A549 (cell line): Measurements from ENCODE around the gene SLC9A3. TPM values are rescaled to one million over a fixed set of nuclear protein-coding genes. Genes with fewer than 3 reads are reported as not detected.

Experiments
- ATAC-seq, 2 experiments: fragments of 200-7000 bp in 1 of 2; fragments of >200 bp in 1 of 2; cut with Nextera tagmentation in 1 of 2; cut with Tn5 transposase in 1 of 2; 3 replicates each; pipeline versions ENCODE4 v1.8.0 to v1.9.1; 2018 to 2020; ENCODE audit warnings: mild to moderate bottlenecking in 1 of 2, moderate library complexity in 1 of 2
- CTCF ChIA-PET: fragments of 300-600 bp; sonication (Branson Sonifier 250); formaldehyde crosslinking; extraction: SDS; loops from one replicate; lab custom pipeline; 2021; ENCODE audit warnings: antibody characterized with exemption, inconsistent platforms; lab: Yijun Ruan, JAX
- POLR2A ChIA-PET: fragments of 350-600 bp; formaldehyde crosslinking; extraction: SDS; loops from one replicate; lab custom pipeline; 2021; ENCODE audit warnings: antibody characterized with exemption, inconsistent platforms; lab: Yijun Ruan, JAX
- DNase-seq, 2 experiments: peaks; one replicate each; pipeline versions ENCODE4 v3.0.0 to v3.0.0-alpha.2; 2011 to 2016; ENCODE audit warnings: low read depth in 1 of 2, low spot score in 1 of 2
- FAIRE-seq: peaks from 2 replicates; lab custom pipeline; 2011; peaks lifted over from hg19 to GRCh38; lab: Jason Lieb, UNC
- H3K27ac ChIP-seq, 2 experiments: fragments of >200 bp; sonication (Bioruptor Twin); formaldehyde crosslinking; 3 replicates each; pipeline ENCODE4 v1.5.1; 2016 to 2017
- H3K4me1 ChIP-seq: fragments of >200 bp; sonication (Bioruptor Twin); formaldehyde crosslinking; 3 replicates; pipeline ENCODE4 v1.6.1; 2016
- H3K4me2 ChIP-seq: fragments of >200 bp; sonication (Bioruptor Twin); formaldehyde crosslinking; 3 replicates; pipeline ENCODE4 v1.6.1; 2016
- H3K4me3 ChIP-seq: fragments of >200 bp; sonication (Bioruptor Twin); formaldehyde crosslinking; 3 replicates; pipeline ENCODE4 v1.5.1; 2016
- H3K9me3 ChIP-seq: fragments of >200 bp; sonication (Bioruptor Twin); formaldehyde crosslinking; 3 replicates; pipeline ENCODE4 v1.6.1; 2016
- ATOH8 ChIP-seq: fragments of 250-450 bp; sonication (Bioruptor Pico); IDR thresholded peaks from 2 replicates; pipeline ENCODE4 v1.5.0; 2020; ENCODE audit warnings: low read depth, mild to moderate bottlenecking, moderate library complexity
- BCL3 ChIP-seq: fragments of >200 bp; sonication (Bioruptor Twin); formaldehyde crosslinking; IDR thresholded peaks from 3 replicates; pipeline ENCODE4 v1.6.1; 2016
- BHLHE40 ChIP-seq: IDR thresholded peaks from 2 replicates; pipeline ENCODE4 v1.6.1; 2012; ENCODE audit warnings: low read depth, low read length, inconsistent platforms
- CBX8 ChIP-seq: fragments of 200-600 bp; sonication (generic); IDR thresholded peaks from 2 replicates; pipeline ENCODE4 v1.6.1; 2016
- CHD2 ChIP-seq: fragments of 150-350 bp; IDR thresholded peaks from 2 replicates; pipeline ENCODE4 v1.6.1; 2014; ENCODE audit warnings: low read length; ENCODE audit not compliant: partially characterized antibody
- E2F6 ChIP-seq: IDR thresholded peaks from 2 replicates; pipeline ENCODE4 v1.6.1; 2012; ENCODE audit warnings: low read depth, borderline replicate concordance
- EHMT2 ChIP-seq: fragments of 200-600 bp; sonication (generic); IDR thresholded peaks from 2 replicates; pipeline ENCODE4 v1.6.1; 2016; ENCODE audit warnings: antibody characterized with exemption, low read depth, mild to moderate bottlenecking, moderate library complexity
- HDAC2 ChIP-seq: fragments of 200-600 bp; sonication (generic); IDR thresholded peaks from 2 replicates; pipeline ENCODE4 v1.6.1; 2016
- HES2 ChIP-seq: fragments of >200 bp; sonication (Bioruptor Twin); formaldehyde crosslinking; IDR thresholded peaks from 2 replicates; pipeline ENCODE4 v1.6.1; 2016
- HEYL ChIP-seq: fragments of 250-450 bp; sonication (Bioruptor Pico); IDR thresholded peaks from 2 replicates; pipeline ENCODE4 v1.8.0; 2021; ENCODE audit warnings: mild to moderate bottlenecking, moderate library complexity
- HMGXB4 ChIP-seq: fragments of 250-450 bp; sonication (Bioruptor Pico); IDR thresholded peaks from 2 replicates; pipeline ENCODE4 v1.5.0; 2021; ENCODE audit warnings: mild to moderate bottlenecking, moderate library complexity, borderline replicate concordance
- HOXA7 ChIP-seq: fragments of 250-450 bp; sonication (Bioruptor Pico); IDR thresholded peaks from 2 replicates; pipeline ENCODE4 v1.5.0; 2020; ENCODE audit warnings: mild to moderate bottlenecking, moderate library complexity
- HOXB13 ChIP-seq: fragments of 250-450 bp; sonication (Bioruptor Pico); IDR thresholded peaks from 2 replicates; pipeline ENCODE4 v1.5.0; 2020; ENCODE audit warnings: low read depth, mild to moderate bottlenecking, moderate library complexity
- JUN ChIP-seq, 2 experiments: fragments of >200 bp; sonication (Bioruptor Twin); formaldehyde crosslinking; IDR thresholded peaks; 2 replicates in 1 of 2; 3 replicates in 1 of 2; pipeline ENCODE4 v1.6.1; 2016 to 2017
- KDM1A ChIP-seq: fragments of 200-600 bp; sonication (generic); IDR thresholded peaks from 2 replicates; pipeline ENCODE4 v1.6.1; 2016; ENCODE audit warnings: low read depth, mild to moderate bottlenecking
- KDM5A ChIP-seq: fragments of 200-600 bp; sonication (generic); IDR thresholded peaks from 2 replicates; pipeline ENCODE4 v1.6.1; 2016; ENCODE audit warnings: antibody characterized with exemption, mild to moderate bottlenecking
- MAFK ChIP-seq: fragments of 450-650 bp; IDR thresholded peaks from 2 replicates; pipeline ENCODE4 v1.6.1; 2014; ENCODE audit not compliant: partially characterized antibody
- MAX ChIP-seq: IDR thresholded peaks from 2 replicates; pipeline ENCODE4 v1.6.1; 2012
- MYC ChIP-seq: IDR thresholded peaks from 2 replicates; pipeline ENCODE4 v1.6.1; 2012; ENCODE audit warnings: mild to moderate bottlenecking, inconsistent platforms, low read length, improper control_type of control experiment, borderline replicate concordance
- NFE2L2 ChIP-seq: fragments of 150-350 bp; conservative IDR thresholded peaks from 2 replicates; pipeline ENCODE4 v1.6.1; 2014; ENCODE audit warnings: low read length
- PHF8 ChIP-seq: fragments of 200-600 bp; sonication (generic); IDR thresholded peaks from 2 replicates; pipeline ENCODE4 v1.6.1; 2016; ENCODE audit warnings: low read depth, mild to moderate bottlenecking, antibody characterized with exemption, moderate library complexity, borderline replicate concordance
- POLR2A ChIP-seq: IDR thresholded peaks from 2 replicates; pipeline ENCODE4 v1.6.1; 2012; ENCODE audit warnings: mild to moderate bottlenecking, low read length
- POLR2AphosphoS2 ChIP-seq: conservative IDR thresholded peaks from 2 replicates; pipeline ENCODE4 v1.6.1; 2012; ENCODE audit warnings: low read length, improper control_type of control experiment, inconsistent platforms
- RAD21 ChIP-seq, 2 experiments: fragments of >200 bp in 1 of 2; sonication (Bioruptor Twin) in 1 of 2; formaldehyde crosslinking in 1 of 2; IDR thresholded peaks in 1 of 2; conservative IDR thresholded peaks in 1 of 2; 2 replicates in 1 of 2; 3 replicates in 1 of 2; pipeline ENCODE4 v1.6.1; 2012 to 2018; ENCODE audit warnings: inconsistent platforms in 1 of 2
- RCOR1 ChIP-seq: fragments of 150-350 bp; IDR thresholded peaks from 2 replicates; pipeline ENCODE4 v1.6.1; 2014; ENCODE audit warnings: antibody characterized with exemption, low read length, low read depth
- RFX5 ChIP-seq: fragments of 450-650 bp; IDR thresholded peaks from 2 replicates; pipeline ENCODE4 v1.7.1; 2014; ENCODE audit warnings: antibody characterized with exemption, mild to moderate bottlenecking, moderate library complexity
- RNF2 ChIP-seq: fragments of 200-600 bp; sonication (generic); IDR thresholded peaks from 2 replicates; pipeline ENCODE4 v1.6.1; 2016; ENCODE audit warnings: low read depth, mild to moderate bottlenecking, antibody characterized with exemption, moderate library complexity, borderline replicate concordance
- SMC3 ChIP-seq: fragments of >200 bp; sonication (Bioruptor Twin); formaldehyde crosslinking; IDR thresholded peaks from 3 replicates; pipeline ENCODE4 v1.6.1; 2018; ENCODE audit warnings: inconsistent platforms
- TFCP2L1 ChIP-seq: fragments of 250-450 bp; sonication (Bioruptor Pico); IDR thresholded peaks from 2 replicates; pipeline ENCODE4 v1.5.0; 2021; ENCODE audit warnings: mild to moderate bottlenecking
- TP53 ChIP-seq: fragments of 250-450 bp; sonication (Bioruptor Pico); IDR thresholded peaks from 2 replicates; pipeline ENCODE4 v1.5.0; 2021; ENCODE audit warnings: mild to moderate bottlenecking, moderate library complexity
- ZC3H11A ChIP-seq: fragments of 450-650 bp; IDR thresholded peaks from 2 replicates; pipeline ENCODE4 v1.6.1; 2014; ENCODE audit warnings: antibody characterized with exemption, mild to moderate bottlenecking
- WGBS: methylation state at CpG from one replicate; pipeline ENCODE4 v1.1.6; 2017; ENCODE audit errors: missing lambda C conversion rate; 5-methylcytosine and 5-hydroxymethylcytosine counted together
- polyA plus RNA-seq, 4 experiments: library from polyadenylated mRNA; depleted of rRNA in 3 of 4; stranded (reverse); fragments of >200 nt; fragmentation: RNase III in 1 of 4; extraction: RNeasy Plus Mini Kit Qiagen cat#74134 plus additional on column Dnase treatment in 1 of 4; gene quantifications; 2 replicates in 3 of 4; 3 replicates in 1 of 4; pipeline ENCODE4 v1.2.3, GENCODE V29; 2011 to 2017

The SLC9A3 gene
- polyA plus RNA-seq, 2 of the 4 experiments (the other 2 are of a cell fraction) = 1.3 TPM

GRCh38 chr5:491119-491855 is 33.0 kb downstream of the SLC9A3 start:
- H3K4me1 ChIP-seq = no peaks in the 10 kb centered on the region
- no peak overlapping the region for H3K27ac ChIP-seq
- POLR2A ChIA-PET = no interaction called here
- H3K4me2 ChIP-seq = no peak overlapping the region
- FAIRE-seq = no peak
- TF ChIP-seq HDAC2 = no peak
- TF ChIP-seq HMGXB4 (CRISPR knock-in tag) = no peak
- no peak for TF ChIP-seq ZC3H11A
- TF ChIP-seq KDM1A = no peak
- no peak for TF ChIP-seq MAX
- TF ChIP-seq MYC = no peak
- no peak for TF ChIP-seq EHMT2
- TF ChIP-seq POLR2AphosphoS2 = no peak
- TF ChIP-seq JUN (IDR thresholded peaks at IDR 0.05) = no peak
- TF ChIP-seq PHF8 = no peak
- TF ChIP-seq HOXA7 = no peak
- no peak for TF ChIP-seq BCL3
- no peak for TF ChIP-seq POLR2A
- TF ChIP-seq SMC3 = no peak
- TF ChIP-seq ATOH8 = no peak
- TF ChIP-seq, all 56 proteins: peak for 0
- no peaks in the 10 kb centered on the region for H3K9me3 ChIP-seq
- ATAC-seq = peak in 1 of 2 experiments; percentile 7; a peak in 1 of 6 replicates
- H3K4me3 ChIP-seq = no peak overlapping the region
- 56% methylated on average over 27 of the region's 52 CpGs for WGBS
- no peak for DNase-seq
- CTCF ChIA-PET = no interaction called here

- Histone ChIP-seq H3K4me3 (no peak overlapping the region), H3K27ac (no peak overlapping the region), H3K4me1 (no peaks in the 10 kb centered on the region), H3K4me2 (no peak overlapping the region), H3K9me3 (no peaks in the 10 kb centered on the region)
- CTCF ChIA-PET = no interaction called here
- FAIRE-seq = no peak
- no peak for TF ChIP-seq MAX
- no peak for TF ChIP-seq HOXB13
- TF ChIP-seq NFE2L2 = no peak
- no peak for TF ChIP-seq BHLHE40
- no peak for TF ChIP-seq CBX8
- no peak for TF ChIP-seq TP53 (CRISPR knock-in tag)
- TF ChIP-seq KDM5A = no peak
- no peak for TF ChIP-seq TFCP2L1
- no peak for TF ChIP-seq HES2
- TF ChIP-seq RAD21 (conservative IDR thresholded peaks at IDR 0.05 in 1 of 2, IDR thresholded peaks at IDR 0.05 in 1 of 2) = no peak
- TF ChIP-seq EHMT2 = no peak
- TF ChIP-seq RCOR1 = no peak
- TF ChIP-seq PHF8 = no peak
- no peak for TF ChIP-seq CHD2
- TF ChIP-seq JUN (IDR thresholded peaks at IDR 0.05) = no peak
- TF ChIP-seq RNF2 = no peak
- no peak for TF ChIP-seq RFX5
- TF ChIP-seq E2F6 = no peak
- TF ChIP-seq MAFK = no peak
- no peak for TF ChIP-seq HEYL (CRISPR knock-in tag)
- POLR2A ChIA-PET = no interaction called here
- 71% methylated on average over 29 of the region's 48 CpGs for WGBS
- no peak for DNase-seq
- ATAC-seq = no peak; a peak in 1 of 6 replicates
These were observed 33.8 kb downstream of the SLC9A3 start for GRCh38 chr5:490116-491106.
